Colonic mucosa (tissue), 4 donors: Measurements from ENCODE around the gene NAA40. TPM values are rescaled to one million over a fixed set of nuclear protein-coding genes. Genes with fewer than 3 reads are reported as not detected.

Source experiments
- DNase-seq: peaks from one replicate; pipeline ENCODE4 v3.0.0-alpha.2; 2020
- H3K27ac ChIP-seq: fragments of 200-600 bp; one replicate; pipeline ENCODE4 v1.8.0; 2021
- H3K27me3 ChIP-seq: fragments of 200-600 bp; one replicate; pipeline ENCODE4 v1.8.0; 2021
- H3K36me3 ChIP-seq: fragments of 200-600 bp; one replicate; pipeline ENCODE4 v1.8.0; 2021
- H3K4me1 ChIP-seq: fragments of 200-600 bp; one replicate; pipeline ENCODE4 v1.8.0; 2021; ENCODE audit warnings: mild to moderate bottlenecking
- H3K4me3 ChIP-seq: fragments of 200-600 bp; one replicate; pipeline ENCODE4 v1.8.0; 2021
- H3K9ac ChIP-seq, 2 donors: one replicate each; pipeline ENCODE4 v1.7.0; 2013; ENCODE audit warnings: control low read depth in 2 of 2, low read depth in 2 of 2, low read length in 2 of 2
- H3K9me3 ChIP-seq: fragments of 200-600 bp; one replicate; pipeline ENCODE4 v1.8.0; 2021
- intact Hi-C: fragments of 100-400 bp; cut with DNase I; formaldehyde crosslinking; loops from one replicate; pipeline ENCODE4 v1.14.1; 2022
- total RNA-seq, 2 donors: library from RNA; stranded (reverse); fragmentation: NEBNext Ultra II Directional in 1 of 2; extraction: Animal tissue kit (Norgen Biotek cat#: 25700) in 1 of 2; gene quantifications; one replicate each; pipeline ENCODE4 v1.2.1, GENCODE V29; 2021
- TF ChIP-seq, protein P1 (sequence below): fragments of 200-600 bp; IDR thresholded peaks from one replicate; pipeline ENCODE4 v1.8.0; 2022; ENCODE audit warnings: antibody characterized with exemption, mild to moderate bottlenecking
- donor health status: healthy.
- donor health status: DM: no; HTN: no; CAD: no.
- donor health status: DM: no; HTN: no; CAD: no.

Gene NAA40
- total RNA-seq, 2 donors from 2014 or later: 20.5 to 32.9 TPM

DNA sequence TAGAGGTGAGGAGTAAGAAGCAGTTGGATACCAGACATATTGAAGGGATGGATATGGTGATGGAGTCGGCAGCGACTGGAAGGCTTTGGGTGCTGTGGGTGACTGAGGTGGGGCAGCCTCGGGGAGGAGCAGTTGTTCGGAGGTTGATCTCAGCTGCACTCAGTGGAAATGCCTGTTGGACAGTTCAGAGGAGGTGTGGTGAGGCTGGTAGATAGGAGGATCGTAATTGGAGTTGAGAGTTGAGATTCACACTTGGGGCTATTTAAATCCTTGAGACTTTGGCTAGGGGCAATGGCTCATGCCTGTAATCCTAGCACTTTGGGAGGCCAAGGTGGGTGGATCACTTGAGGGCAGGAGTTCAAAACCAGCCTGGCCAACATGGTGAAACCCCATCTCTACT lies 54.3 kb downstream of the NAA40 start:
- TF ChIP-seq, protein P1, sequence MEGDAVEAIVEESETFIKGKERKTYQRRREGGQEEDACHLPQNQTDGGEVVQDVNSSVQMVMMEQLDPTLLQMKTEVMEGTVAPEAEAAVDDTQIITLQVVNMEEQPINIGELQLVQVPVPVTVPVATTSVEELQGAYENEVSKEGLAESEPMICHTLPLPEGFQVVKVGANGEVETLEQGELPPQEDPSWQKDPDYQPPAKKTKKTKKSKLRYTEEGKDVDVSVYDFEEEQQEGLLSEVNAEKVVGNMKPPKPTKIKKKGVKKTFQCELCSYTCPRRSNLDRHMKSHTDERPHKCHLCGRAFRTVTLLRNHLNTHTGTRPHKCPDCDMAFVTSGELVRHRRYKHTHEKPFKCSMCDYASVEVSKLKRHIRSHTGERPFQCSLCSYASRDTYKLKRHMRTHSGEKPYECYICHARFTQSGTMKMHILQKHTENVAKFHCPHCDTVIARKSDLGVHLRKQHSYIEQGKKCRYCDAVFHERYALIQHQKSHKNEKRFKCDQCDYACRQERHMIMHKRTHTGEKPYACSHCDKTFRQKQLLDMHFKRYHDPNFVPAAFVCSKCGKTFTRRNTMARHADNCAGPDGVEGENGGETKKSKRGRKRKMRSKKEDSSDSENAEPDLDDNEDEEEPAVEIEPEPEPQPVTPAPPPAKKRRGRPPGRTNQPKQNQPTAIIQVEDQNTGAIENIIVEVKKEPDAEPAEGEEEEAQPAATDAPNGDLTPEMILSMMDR: no peak
- no peak overlapping the region for H3K4me3 ChIP-seq
- intact Hi-C loops: no loop called here

DNA sequence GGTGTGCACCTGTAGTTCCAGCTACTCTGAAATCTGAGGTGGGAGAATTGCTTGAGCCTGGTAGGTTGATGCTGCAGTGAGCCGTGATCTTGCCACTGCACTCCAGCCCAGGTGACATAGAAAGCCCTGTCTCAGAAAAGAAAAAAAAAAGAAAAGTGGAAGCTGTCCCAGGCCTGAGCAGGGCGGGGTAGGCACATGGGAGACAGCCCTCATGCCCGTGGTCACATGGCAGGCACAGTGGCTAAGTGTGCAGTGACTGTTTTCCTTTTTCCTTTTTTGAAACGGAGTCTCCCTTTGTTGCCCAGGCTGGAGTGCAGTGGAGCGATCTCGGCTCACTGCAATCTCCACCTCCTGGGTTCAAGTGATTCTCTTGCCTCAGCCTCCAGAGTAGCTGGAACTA lies 55.2 kb downstream of the NAA40 start:
- peaks cover 11% of the 10 kb centered on the region for H3K36me3 ChIP-seq
- intact Hi-C loops: no loop called here
- H3K4me1 ChIP-seq: no peaks in the 10 kb centered on the region
- no peak overlapping the region for H3K4me3 ChIP-seq
- H3K9me3 ChIP-seq: no peaks in the 10 kb centered on the region
- H3K9ac ChIP-seq: no peak overlapping the region
- DNase-seq: no peak
- H3K27ac ChIP-seq: no peak overlapping the region
- H3K27me3 ChIP-seq: no peaks in the 10 kb centered on the region
- TF ChIP-seq, protein P1: no peak

More for the DNA sequence above, 54.3 kb downstream of the NAA40 start:
- H3K27me3 ChIP-seq: no peaks in the 10 kb centered on the region
- peaks cover 11% of the 10 kb centered on the region for H3K36me3 ChIP-seq
- no peaks in the 10 kb centered on the region for H3K4me1 ChIP-seq
- H3K9ac ChIP-seq: no peak overlapping the region
- no peaks in the 10 kb centered on the region for H3K9me3 ChIP-seq
- DNase-seq: no peak
- H3K27ac ChIP-seq: no peak overlapping the region

DNA sequence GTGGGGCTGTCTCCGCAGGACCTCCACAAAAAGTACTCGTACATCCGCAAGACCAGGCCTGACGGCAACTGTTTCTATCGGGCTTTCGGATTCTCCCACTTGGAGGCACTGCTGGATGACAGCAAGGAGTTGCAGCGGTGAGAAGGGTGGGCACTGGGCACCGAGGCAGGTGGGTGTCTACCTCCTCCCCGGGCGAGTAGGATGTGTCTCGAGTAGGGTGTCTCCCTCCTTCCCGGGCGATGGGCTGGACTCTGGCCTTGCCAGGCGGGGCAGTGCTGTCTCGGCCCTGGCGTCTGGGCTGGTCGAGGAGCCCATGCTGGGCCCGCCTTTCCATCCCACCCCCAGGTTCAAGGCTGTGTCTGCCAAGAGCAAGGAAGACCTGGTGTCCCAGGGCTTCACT lies 57.7 kb downstream of the NAA40 start:
- Histone ChIP-seq H3K4me1 (peaks cover 9% of the 10 kb centered on the region), H3K27me3 (no peaks in the 10 kb centered on the region), H3K27ac (no peak overlapping the region), H3K36me3 (peaks cover 11% of the 10 kb centered on the region), H3K9ac (no peak overlapping the region), H3K9me3 (no peaks in the 10 kb centered on the region), H3K4me3 (no peak overlapping the region)
- intact Hi-C loops: no loop called here
- TF ChIP-seq, protein P1: no peak
- DNase-seq: no peak

DNA sequence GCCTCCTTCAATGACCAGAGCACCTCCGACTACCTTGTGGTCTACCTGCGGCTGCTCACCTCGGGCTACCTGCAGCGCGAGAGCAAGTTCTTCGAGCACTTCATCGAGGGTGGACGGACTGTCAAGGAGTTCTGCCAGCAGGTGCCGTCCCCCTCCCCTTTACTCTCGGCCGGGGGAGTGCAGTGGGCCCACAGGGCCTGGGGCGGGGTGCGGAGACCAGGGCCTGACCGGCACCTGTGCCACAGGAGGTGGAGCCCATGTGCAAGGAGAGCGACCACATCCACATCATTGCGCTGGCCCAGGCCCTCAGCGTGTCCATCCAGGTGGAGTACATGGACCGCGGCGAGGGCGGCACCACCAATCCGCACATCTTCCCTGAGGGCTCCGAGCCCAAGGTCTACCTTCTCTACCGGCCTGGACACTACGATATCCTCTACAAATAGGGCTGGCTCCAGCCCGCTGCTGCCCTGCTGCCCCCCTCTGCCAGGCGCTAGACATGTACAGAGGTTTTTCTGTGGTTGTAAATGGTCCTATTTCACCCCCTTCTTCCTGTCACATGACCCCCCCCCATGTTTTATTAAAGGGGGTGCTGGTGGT lies 58.4 kb downstream of the NAA40 start:
- Histone ChIP-seq H3K27me3 (no peaks in the 10 kb centered on the region), H3K9ac (no peak overlapping the region), H3K9me3 (no peaks in the 10 kb centered on the region), H3K4me3 (no peak overlapping the region), H3K27ac (no peak overlapping the region), H3K4me1 (peaks cover 9% of the 10 kb centered on the region), H3K36me3 (peaks cover 11% of the 10 kb centered on the region)
- DNase-seq: no peak
- TF ChIP-seq, protein P1: no peak
- intact Hi-C loops: no loop called here

DNA sequence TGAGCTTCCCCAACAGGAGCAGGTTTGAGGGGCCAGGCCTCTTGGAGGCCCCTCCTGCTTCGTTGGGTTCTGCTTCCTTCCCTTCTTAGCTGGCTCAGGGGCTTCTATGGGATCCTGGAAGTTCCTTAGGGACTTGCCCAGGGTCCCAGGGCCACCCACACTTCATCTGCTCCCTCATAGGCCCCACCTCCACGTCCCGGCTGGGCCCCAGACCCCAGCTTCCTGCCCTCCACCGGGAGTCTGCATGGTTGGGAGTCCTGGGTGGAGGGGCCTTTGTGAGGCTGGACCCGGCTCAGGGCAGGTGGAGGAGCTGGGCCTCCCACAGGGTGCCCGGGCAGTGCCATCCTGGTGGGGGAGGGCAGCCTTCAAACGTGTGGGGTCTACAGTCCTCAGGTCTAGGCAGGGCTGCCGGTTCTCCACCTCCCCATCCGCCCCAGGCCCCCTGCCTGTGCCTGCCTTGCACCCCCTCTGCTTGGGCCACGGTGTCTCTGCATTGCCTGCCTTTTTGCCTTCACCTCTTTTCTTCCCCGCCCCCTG lies 59.1 kb downstream of the NAA40 start:
- Histone ChIP-seq H3K9me3 (no peaks in the 10 kb centered on the region), H3K4me3 (no peak overlapping the region), H3K27ac (no peak overlapping the region), H3K9ac (no peak overlapping the region), H3K36me3 (peaks cover 11% of the 10 kb centered on the region), H3K4me1 (peaks cover 9% of the 10 kb centered on the region), H3K27me3 (no peaks in the 10 kb centered on the region)
- DNase-seq: no peak
- intact Hi-C loops: no loop called here
- TF ChIP-seq, protein P1: no peak
